Kidney (tissue), 14 donors: ENCODE data around the gene RNGTT. TPM values are rescaled to one million over a fixed set of nuclear protein-coding genes. Genes with fewer than 3 reads are reported as not detected.
A peak's percentile ranks its signal among the peaks of the same experiment; 100 is the strongest.

ENCODE experiments used
- DNase-seq, 5 donors: peaks; one replicate each; pipeline ENCODE4 v3.0.0-alpha.2; 2013 to 2020
- FAIRE-seq: peaks from 2 replicates; lab custom pipeline; 2012; peaks lifted over from hg19 to GRCh38; lab: Jason Lieb, UNC
- H3K27ac ChIP-seq, 2 donors: one replicate each; pipeline ENCODE4 v1.7.0; 2013; ENCODE audit warnings: low read depth in 2 of 2, low read length in 2 of 2, inconsistent platforms in 1 of 2
- H3K27me3 ChIP-seq: one replicate; pipeline ENCODE4 v1.7.1; 2013; ENCODE audit warnings: low read length, inconsistent platforms; ENCODE audit not compliant: control insufficient read depth, insufficient read depth
- H3K36me3 ChIP-seq, 3 donors: one replicate each; pipeline versions ENCODE4 v1.7.0 to v1.7.1; 2013; ENCODE audit warnings: low read length in 3 of 3, control low read depth in 1 of 3, inconsistent platforms in 1 of 3; ENCODE audit not compliant: insufficient read depth in 3 of 3, control insufficient read depth in 2 of 3
- H3K4me1 ChIP-seq, 3 donors: one replicate each; pipeline versions ENCODE4 v1.7.0 to v1.7.1; 2013; ENCODE audit warnings: low read length in 3 of 3, inconsistent platforms in 1 of 3, low read depth in 1 of 3; ENCODE audit not compliant: control insufficient read depth in 2 of 3, insufficient read depth in 2 of 3
- H3K4me3 ChIP-seq, 3 donors: one replicate each; pipeline versions ENCODE4 v1.7.0 to v1.8.1; 2013; ENCODE audit warnings: low read length in 3 of 3, control low read depth in 1 of 3, inconsistent platforms in 1 of 3
- H3K9ac ChIP-seq, 3 donors: one replicate each; pipeline versions ENCODE4 v1.7.0 to v1.7.1; 2013; ENCODE audit warnings: low read length in 3 of 3, control low read depth in 1 of 3, inconsistent platforms in 1 of 3
- H3K9me3 ChIP-seq, 3 donors: one replicate each; pipeline versions ENCODE4 v1.7.0 to v1.7.1; 2013; ENCODE audit warnings: low read length in 3 of 3, control low read depth in 1 of 3, inconsistent platforms in 1 of 3; ENCODE audit not compliant: control insufficient read depth in 2 of 3, insufficient read depth in 1 of 3
- intact Hi-C: fragments of 100-400 bp; cut with DNase I; formaldehyde crosslinking; loops from one replicate; pipeline ENCODE4 v1.11.1; 2022
- polyA plus RNA-seq: library from polyadenylated mRNA; stranded (reverse); fragments of 350-450 nt; fragmentation: Illumina TruSeq; extraction: RNeasy Lipid Tissue Mini Kit (QIAGEN cat#74804); gene quantifications from one replicate; pipeline ENCODE4 v1.2.3, GENCODE V29; 2014; ENCODE audit warnings: low read depth, low replicate concordance; ENCODE audit not compliant: insufficient read depth
- total RNA-seq: library from RNA; stranded (reverse); fragmentation: NEBNext Ultra II Directional; extraction: Animal tissue kit (Norgen Biotek cat#: 25700); gene quantifications from one replicate; pipeline ENCODE4 v1.2.1, GENCODE V29; 2021
- TF ChIP-seq, protein P1 (sequence below): IDR thresholded peaks from 3 replicates; pipeline ENCODE4 v1.5.1; 2012; ENCODE audit warnings: mild to moderate bottlenecking, moderate library complexity, borderline replicate concordance; ENCODE audit not compliant: insufficient read depth; ENCODE audit errors: extremely low read depth
- donor health status: control.
- donor health status: control.
- donor health status: control.
- donor health status: control.
- donor health status: control.
- donor health status: DM: yes; HTN: yes; CAD: no.
- donor health status: Normal renal cell carcinoma (clear cell type).

Gene RNGTT
- total and polyA plus RNA-seq, 2 donors from 2014 or later = 5.4 to 13.8 TPM

- H3K9ac ChIP-seq = no peak overlapping the region
- H3K4me3 ChIP-seq = no peak overlapping the region
- H3K4me1 ChIP-seq = no peaks in the 10 kb centered on the region
- intact Hi-C loops = no loop called here
- no peaks in the 10 kb centered on the region for H3K9me3 ChIP-seq
- H3K27ac ChIP-seq = no peak overlapping the region
- peaks cover 0 to 3% (median 0%) of the 10 kb centered on the region in 3 donors for H3K36me3 ChIP-seq
- TF ChIP-seq, protein P1, sequence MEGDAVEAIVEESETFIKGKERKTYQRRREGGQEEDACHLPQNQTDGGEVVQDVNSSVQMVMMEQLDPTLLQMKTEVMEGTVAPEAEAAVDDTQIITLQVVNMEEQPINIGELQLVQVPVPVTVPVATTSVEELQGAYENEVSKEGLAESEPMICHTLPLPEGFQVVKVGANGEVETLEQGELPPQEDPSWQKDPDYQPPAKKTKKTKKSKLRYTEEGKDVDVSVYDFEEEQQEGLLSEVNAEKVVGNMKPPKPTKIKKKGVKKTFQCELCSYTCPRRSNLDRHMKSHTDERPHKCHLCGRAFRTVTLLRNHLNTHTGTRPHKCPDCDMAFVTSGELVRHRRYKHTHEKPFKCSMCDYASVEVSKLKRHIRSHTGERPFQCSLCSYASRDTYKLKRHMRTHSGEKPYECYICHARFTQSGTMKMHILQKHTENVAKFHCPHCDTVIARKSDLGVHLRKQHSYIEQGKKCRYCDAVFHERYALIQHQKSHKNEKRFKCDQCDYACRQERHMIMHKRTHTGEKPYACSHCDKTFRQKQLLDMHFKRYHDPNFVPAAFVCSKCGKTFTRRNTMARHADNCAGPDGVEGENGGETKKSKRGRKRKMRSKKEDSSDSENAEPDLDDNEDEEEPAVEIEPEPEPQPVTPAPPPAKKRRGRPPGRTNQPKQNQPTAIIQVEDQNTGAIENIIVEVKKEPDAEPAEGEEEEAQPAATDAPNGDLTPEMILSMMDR = no peak
- no peaks in the 10 kb centered on the region for H3K27me3 ChIP-seq
- FAIRE-seq (no peak), DNase-seq (no peak)
Measured at GRCh38 chr6:88922775-88923548, 40.5 kb downstream of the RNGTT start.

- peak; percentile 89 for FAIRE-seq
- H3K27ac ChIP-seq = no peak overlapping the region
- H3K9ac ChIP-seq = no peak overlapping the region
- H3K4me1 ChIP-seq = no peaks in the 10 kb centered on the region
- DNase-seq = no peak
- H3K9me3 ChIP-seq = no peaks in the 10 kb centered on the region
- H3K36me3 ChIP-seq = peaks cover 0 to 3% (median 0%) of the 10 kb centered on the region in 3 donors
- no peak overlapping the region for H3K4me3 ChIP-seq
- TF ChIP-seq, protein P1 = no peak
- intact Hi-C loops = no loop called here
- no peaks in the 10 kb centered on the region for H3K27me3 ChIP-seq
Measured at GRCh38 chr6:88921734-88922133, 41.7 kb downstream of the RNGTT start.

GRCh38 chr6:88920774-88921733, 42.4 kb downstream of the RNGTT start:
- Histone ChIP-seq H3K27ac (no peak overlapping the region), H3K9ac (no peak overlapping the region), H3K27me3 (no peaks in the 10 kb centered on the region), H3K4me3 (no peak overlapping the region), H3K4me1 (no peaks in the 10 kb centered on the region), H3K9me3 (no peaks in the 10 kb centered on the region), H3K36me3 (no peaks in the 10 kb centered on the region)
- TF ChIP-seq, protein P1 = no peak
- FAIRE-seq = no peak
- intact Hi-C loops = no loop called here
- DNase-seq = no peak
